ENCODE data around the gene RAI14. TPM values are rescaled to one million over a fixed set of nuclear protein-coding genes. Genes with fewer than 3 reads are reported as not detected.
"Not testable (repeated sequence)": the region's sequence is repeated elsewhere in the genome, so short reads cannot be mapped to it uniquely, and the experiment has no call there.

The RAI14 gene
- total RNA-seq, 1 donor from 2014 or later = 149 TPM

- DNase-seq (ENCODE audit: low read depth in 2 of 2) = no peak
Observed at GRCh38 chr5:34811706-34812105, 155.6 kb downstream of the RAI14 start.

GRCh38 chr5:34813509-34813908, 157.4 kb downstream of the RAI14 start:
- no peak for DNase-seq (ENCODE audit: low read depth in 2 of 2)

GRCh38 chr5:34817558-34818351, 161.6 kb downstream of the RAI14 start:
- no peak for DNase-seq (ENCODE audit: low read depth in 2 of 2)

- DNase-seq (ENCODE audit: low read depth in 2 of 2) = no peak
Observed at GRCh38 chr5:34818717-34819116, 162.6 kb downstream of the RAI14 start.

- DNase-seq (ENCODE audit: low read depth in 2 of 2) = no peak
Observed at GRCh38 chr5:34820593-34820992, 164.5 kb downstream of the RAI14 start.

- no peak for DNase-seq (ENCODE audit: low read depth in 2 of 2)
Observed at GRCh38 chr5:34822956-34823715, 167.0 kb downstream of the RAI14 start.

- no peak for DNase-seq (ENCODE audit: low read depth in 2 of 2)
Observed at GRCh38 chr5:34826347-34826746, 170.2 kb downstream of the RAI14 start.

- no peak for DNase-seq (ENCODE audit: low read depth in 2 of 2)
Observed at GRCh38 chr5:34827588-34828506, 171.7 kb downstream of the RAI14 start.

- DNase-seq (ENCODE audit: low read depth in 2 of 2) = not testable (repeated sequence)
Observed at GRCh38 chr5:34830827-34831226, 174.7 kb downstream of the RAI14 start.

- DNase-seq (ENCODE audit: low read depth in 2 of 2) = no peak
Observed at GRCh38 chr5:34831303-34831702, 175.2 kb downstream of the RAI14 start.

GRCh38 chr5:34832568-34832967, 176.4 kb downstream of the RAI14 start:
- DNase-seq (ENCODE audit: low read depth in 2 of 2) = no peak

GRCh38 chr5:34833090-34833489, 177.0 kb downstream of the RAI14 start:
- no peak for DNase-seq (ENCODE audit: low read depth in 2 of 2)

GRCh38 chr5:34833976-34834793, 178.1 kb downstream of the RAI14 start:
- no peak for DNase-seq (ENCODE audit: low read depth in 2 of 2)

GRCh38 chr5:34834794-34835089, 178.6 kb downstream of the RAI14 start:
- no peak for DNase-seq (ENCODE audit: low read depth in 2 of 2)

- no peak for DNase-seq (ENCODE audit: low read depth in 2 of 2)
Observed at GRCh38 chr5:34835664-34836063, 179.5 kb downstream of the RAI14 start.

- peak; percentile 79 to 89 for DNase-seq (ENCODE audit: low read depth in 2 of 2)
Observed at GRCh38 chr5:34838785-34839714, 182.9 kb downstream of the RAI14 start, which contains the start of gene TTC23L. TSS of gene TTC23L (plus strand) at chr5:34839164. CDS start at chr5:34840672, 1,508 bp downstream.

- DNase-seq (ENCODE audit: low read depth in 2 of 2) = no peak
Observed at GRCh38 chr5:34841816-34842215, 185.7 kb downstream of the RAI14 start.

GRCh38 chr5:34842554-34842953, 186.4 kb downstream of the RAI14 start:
- no peak for DNase-seq (ENCODE audit: low read depth in 2 of 2)

GRCh38 chr5:34843497-34843896, 187.4 kb downstream of the RAI14 start:
- no peak for DNase-seq (ENCODE audit: low read depth in 2 of 2)

GRCh38 chr5:34844106-34844505, 188.0 kb downstream of the RAI14 start:
- DNase-seq (ENCODE audit: low read depth in 2 of 2) = no peak

Measured in dermis microvascular lymphatic vessel endothelial cell (primary cell).